Heart left ventricle (tissue), 16 donors: ENCODE data around the gene SNED1. TPM values are rescaled to one million over a fixed set of nuclear protein-coding genes. Genes with fewer than 3 reads are reported as not detected.
A peak's percentile ranks its signal among the peaks of the same experiment; 100 is the strongest.

Experiments
- ATAC-seq, 4 donors: fragments of 200-7000 bp; cut with Tn5 transposase; one replicate each; pipeline ENCODE4 v1.9.1; 2020 to 2022; ENCODE audit warnings: moderate library complexity in 4 of 4, mild to moderate bottlenecking in 3 of 4, moderate number of reproducible peaks in 1 of 4
- DNase-seq, 5 donors: peaks; one replicate each; pipeline ENCODE4 v3.0.0-alpha.2; 2020
- H3K27ac ChIP-seq, 12 donors: fragments of 200-600 bp; sonication (generic) in 4 of 12; one replicate each; pipeline versions ENCODE4 v1.5.0 to v1.8.0; 2016 to 2022; ENCODE audit warnings: mild to moderate bottlenecking in 2 of 12
- H3K27me3 ChIP-seq, 9 donors: fragments of 200-600 bp; sonication (generic) in 2 of 9; one replicate each; pipeline versions ENCODE4 v1.5.1 to v1.8.0; 2016 to 2022; ENCODE audit warnings: mild to moderate bottlenecking in 3 of 9
- H3K36me3 ChIP-seq, 9 donors: fragments of 200-600 bp; sonication (generic) in 2 of 9; one replicate each; pipeline versions ENCODE4 v1.5.0 to v1.8.0; 2018 to 2022; ENCODE audit warnings: mild to moderate bottlenecking in 2 of 9
- H3K4me1 ChIP-seq, 12 donors: fragments of 200-600 bp; sonication (generic) in 4 of 12; one replicate each; pipeline versions ENCODE4 v1.5.0 to v1.8.0; 2016 to 2022; ENCODE audit warnings: mild to moderate bottlenecking in 3 of 12
- H3K4me3 ChIP-seq, 12 donors: fragments of 200-600 bp; sonication (generic) in 4 of 12; one replicate each; pipeline versions ENCODE4 v1.5.0 to v1.8.0; 2017 to 2022; ENCODE audit warnings: mild to moderate bottlenecking in 9 of 12, moderate library complexity in 4 of 12
- H3K9me3 ChIP-seq, 12 donors: fragments of 200-600 bp; sonication (generic) in 4 of 12; one replicate each; pipeline versions ENCODE4 v1.5.0 to v1.8.0; 2016 to 2022; ENCODE audit warnings: mild to moderate bottlenecking in 1 of 12
- CTCF ChIP-seq, 12 donors: fragments of 200-600 bp; sonication (generic) in 4 of 12; IDR thresholded peaks; one replicate each; pipeline versions ENCODE4 v1.5.0 to v1.8.0; 2018 to 2022; ENCODE audit warnings: antibody characterized with exemption in 12 of 12, mild to moderate bottlenecking in 5 of 12
- POLR2A ChIP-seq, 2 donors: fragments of 450-650 bp; IDR thresholded peaks; one replicate each; pipeline ENCODE4 v1.6.1; 2017; ENCODE audit warnings: antibody characterized with exemption in 2 of 2, mild to moderate bottlenecking in 2 of 2, moderate library complexity in 2 of 2
- WGBS, 4 donors: extraction: QIAGEN DNeasy Blood & Tissue Kit in 2 of 4; methylation state at CpG; one replicate each; pipeline versions ENCODE4 v1.1.5 to v1.1.7; 2013 to 2018; 5-methylcytosine and 5-hydroxymethylcytosine counted together
- intact Hi-C, 10 donors: fragments of 100-400 bp; cut with DNase I; formaldehyde crosslinking; loops; one replicate each; pipeline versions ENCODE4 v1.11.1 to v1.14.2; 2022
- polyA plus RNA-seq, 2 donors: library from polyadenylated mRNA; stranded (reverse); fragments of 200-250 nt; gene quantifications; one replicate each; pipeline ENCODE4 v1.2.3, GENCODE V29; 2013
- total RNA-seq, 9 donors: library from RNA; depleted of rRNA in 2 of 9; stranded (reverse); fragments of >200 nt in 2 of 9; fragmentation: NEBNext Ultra II Directional in 3 of 9; extraction: Animal tissue kit (Norgen Biotek cat#: 25700) in 3 of 9; gene quantifications; one replicate each; pipeline versions ENCODE4 v1.1.0 to v1.2.4, GENCODE V29; 2016 to 2023
- donor health status: ischemic (EF 13 %, LVEDD 7.1; RV severe dilation, severe dysfunction).
- donor health status: healthy with polysubstance abuse.
- donor health status: DM: no; HTN: yes; CAD: no.
- donor health status: DM: no; HTN: no; CAD: no.
- donor health status: ischemic (EF 25% LVEDD 6.9; RV normal size, moderate dysfunction).
- donor health status: ischemic (EF 25% LVEDD 5.7; RV mildly dilated, moderate dysfunction).
- donor health status: healthy.
- donor health status: DM: yes; HTN: yes; CAD: no.
- donor health status: ischemic (EF 35%, LVEDD 5.7; RV mildly dilated, moderate dysfunction).
- donor health status: nonischemic (EF 11% LVEDD 7.7; RV severe dilation, severe dysfunction).
- donor health status: DM: yes; HTN: yes; CAD: no.
- donor health status: PGD.
- donor health status: ischemic (EF 29% LVEDD 5.4; RV normal size, mild dysfunction).
- donor health status: nonischemic (EF 23%, LVEDD 6.1; RV moderate dilation, normal function).

SNED1 gene
- total and polyA plus RNA-seq, 11 donors: 3.1 to 14.7 (median 4.9) TPM

- TF ChIP-seq POLR2A (IDR thresholded peaks at IDR 0.05): no peak
- no peak for TF ChIP-seq CTCF (IDR thresholded peaks at IDR 0.05)
- Histone ChIP-seq H3K27ac (no peak overlapping the region), H3K36me3 (no peaks in the 10 kb centered on the region), H3K27me3 (peaks cover 0 to 3% (median 0%) of the 10 kb centered on the region in 9 donors), H3K4me1 (peaks cover 0 to 38% (median 26%) of the 10 kb centered on the region in 12 donors), H3K9me3 (peaks cover 0 to 12% (median 0%) of the 10 kb centered on the region in 12 donors), H3K4me3 (no peak overlapping the region)
- intact Hi-C loops: loop anchor here in 7 of 10 donors (2.0 to 10.0 kb wide), 5 partner anchors 71 to 138 kb away; no protein-coding TSS in a partner anchor
- 81 to 94% (median 93%) methylated on average over 5 to 6 of the region's 6 CpGs for WGBS, 4 donors
- DNase-seq (peak in 2 of 5 donors; percentile 24 to 63), ATAC-seq (no peak)
Observed at GRCh38 chr2:240988571-240989271, 9.7 kb upstream of the SNED1 start.

GRCh38 chr2:240989451-240990265, 8.8 kb upstream of the SNED1 start:
- peaks cover 0 to 12% (median 0%) of the 10 kb centered on the region in 12 donors for H3K9me3 ChIP-seq
- WGBS, 4 donors: 57 to 72% (median 68%) methylated on average over 10 to 17 of the region's 17 CpGs
- no peak overlapping the region for H3K27ac ChIP-seq
- no peak for TF ChIP-seq POLR2A (IDR thresholded peaks at IDR 0.05)
- TF ChIP-seq CTCF (IDR thresholded peaks at IDR 0.05): peak; percentile 17 to 60 (median 46)
- intact Hi-C loops: loop anchor here in 9 of 10 donors (2.0 to 10.0 kb wide), 9 partner anchors 72 to 425 kb away; partner anchors contain the start of genes DUSP28 (in 1 of the 9) and RNPEPL1 (in 1 of the 9)
- H3K36me3 ChIP-seq: no peaks in the 10 kb centered on the region
- ATAC-seq (peak in 1 of 4 donors; percentile 15), DNase-seq (peak in 3 of 5 donors; percentile 18 to 61 (median 47))
- peaks cover 0 to 37% (median 26%) of the 10 kb centered on the region in 12 donors for H3K4me1 ChIP-seq
- H3K27me3 ChIP-seq: no peaks in the 10 kb centered on the region
- no peak overlapping the region for H3K4me3 ChIP-seq

- no peak for TF ChIP-seq POLR2A (IDR thresholded peaks at IDR 0.05)
- TF ChIP-seq CTCF (IDR thresholded peaks at IDR 0.05): no peak
- H3K4me3 ChIP-seq: no peak overlapping the region
- H3K27me3 ChIP-seq: no peaks in the 10 kb centered on the region
- intact Hi-C loops: loop anchor here in 5 of 10 donors (2.0 to 10.0 kb wide), 5 partner anchors 75 to 425 kb away; partner anchors contain the start of genes DUSP28 (in 1 of the 5) and RNPEPL1 (in 1 of the 5)
- H3K9me3 ChIP-seq: peaks cover 0 to 12% (median 0%) of the 10 kb centered on the region in 12 donors
- WGBS, 4 donors: 67 to 88% (median 81%) methylated on average over 2 of the region's 2 CpGs
- H3K27ac ChIP-seq: no peak overlapping the region
- peaks cover 0 to 42% (median 26%) of the 10 kb centered on the region in 12 donors for H3K4me1 ChIP-seq
- H3K36me3 ChIP-seq: no peaks in the 10 kb centered on the region
- ATAC-seq (no peak), DNase-seq (no peak)
Observed at GRCh38 chr2:240990266-240990529, 8.2 kb upstream of the SNED1 start.
